K562 (cell line): Measurements from ENCODE around the gene TSR2. TPM values are rescaled to one million over a fixed set of nuclear protein-coding genes. Genes with fewer than 3 reads are reported as not detected.

ENCODE experiments used
- ATAC-seq: fragments of 200-7000 bp; cut with Tn5 transposase; 3 replicates; pipeline ENCODE4 v1.9.1; 2020; ENCODE audit warnings: moderate library complexity
- BruUV-seq: library from RNA; stranded (reverse); fragments of 400-500 nt; replicated peaks from 2 replicates; lab custom pipeline; 2021; lab: Mats Ljungman, UMichigan
- CTCF ChIA-PET: fragments of 300-600 bp; formaldehyde crosslinking; extraction: SDS; loops from one replicate; lab custom pipeline; 2021; ENCODE audit warnings: low intra/inter-chr PET ratio; lab: Yijun Ruan, JAX
- POLR2A ChIA-PET: fragments of 300-600, 350-650 bp; sonication (Branson Sonifier 250); formaldehyde crosslinking; extraction: SDS; loops from one replicate; lab custom pipeline; 2021; ENCODE audit warnings: antibody characterized with exemption, inconsistent platforms; lab: Yijun Ruan, JAX
- DNase-seq, 4 experiments: peaks; one replicate each; pipeline versions ENCODE4 v3.0.0 to v3.0.0-alpha.2; 2011 to 2018; ENCODE audit warnings: low spot score in 3 of 4, mixed read lengths in 3 of 4; ENCODE audit errors: extremely low read depth in 1 of 4
- FAIRE-seq: peaks from 2 replicates; lab custom pipeline; 2011; peaks lifted over from hg19 to GRCh38; lab: Jason Lieb, UNC
- H2AFZ ChIP-seq: 2 replicates; pipeline ENCODE4 v1.6.0; 2011; ENCODE audit warnings: low read depth, low read length, control low read depth, inconsistent platforms
- H3K27ac ChIP-seq: fragments of 200-600 bp; 3 replicates; pipeline ENCODE4 v1.8.0; 2011; ENCODE audit warnings: low read depth, mild to moderate bottlenecking, control low read depth, inconsistent platforms, low read length, moderate library complexity, mixed read lengths; ENCODE audit errors: extremely low read depth
- H3K27me3 ChIP-seq, 2 experiments: fragments of 300-600 bp in 1 of 2; 2 replicates in 1 of 2; 3 replicates in 1 of 2; pipeline versions ENCODE4 v1.6.0 to v1.8.0; 2011; ENCODE audit warnings: inconsistent platforms in 2 of 2, low read length in 2 of 2, mild to moderate bottlenecking in 1 of 2, mixed read lengths in 1 of 2, moderate library complexity in 1 of 2; ENCODE audit not compliant: control insufficient read depth in 2 of 2, insufficient read depth in 2 of 2
- H3K36me3 ChIP-seq: fragments of 300-600 bp; 3 replicates; pipeline ENCODE4 v1.8.0; 2011; ENCODE audit warnings: mild to moderate bottlenecking, low read length, inconsistent platforms; ENCODE audit not compliant: control insufficient read depth, insufficient read depth
- H3K4me1 ChIP-seq, 2 experiments: fragments of 200-600 bp in 1 of 2; replicated peaks in 1 of 2; 2 replicates in 1 of 2; 3 replicates in 1 of 2; pipeline versions ENCODE4 v1.5.1 to v1.8.0; 2011; ENCODE audit warnings: inconsistent platforms in 2 of 2, low read length in 2 of 2, mild to moderate bottlenecking in 1 of 2, mixed read lengths in 1 of 2, moderate library complexity in 1 of 2; ENCODE audit not compliant: control insufficient read depth in 2 of 2, insufficient read depth in 2 of 2
- H3K4me2 ChIP-seq: 2 replicates; pipeline ENCODE4 v1.6.1; 2011; ENCODE audit warnings: low read length, control low read depth, inconsistent platforms, mixed read lengths; ENCODE audit not compliant: insufficient read depth
- H3K4me3 ChIP-seq: fragments of 200-600 bp; sonication (generic), shearing (Covaris generic); 2 replicates; pipeline ENCODE4 v1.5.1; 2016; ENCODE audit warnings: control low read depth, inconsistent platforms
- H3K79me2 ChIP-seq: fragments of 200-600 bp; 3 replicates; pipeline ENCODE4 v1.8.0; 2011; ENCODE audit warnings: low read length, inconsistent platforms; ENCODE audit not compliant: control insufficient read depth, insufficient read depth
- H3K9ac ChIP-seq, 2 experiments: 2 replicates each; pipeline versions ENCODE4 v1.6.0 to v1.6.1; 2011; ENCODE audit warnings: low read depth in 2 of 2, low read length in 2 of 2, control low read depth in 1 of 2, inconsistent platforms in 1 of 2, mild to moderate bottlenecking in 1 of 2, mixed read lengths in 1 of 2; ENCODE audit not compliant: insufficient read depth in 1 of 2
- H3K9me1 ChIP-seq: one replicate; pipeline ENCODE4 v1.6.0; 2011; ENCODE audit warnings: inconsistent platforms, mild to moderate bottlenecking, low read length, moderate library complexity; ENCODE audit not compliant: control insufficient read depth, insufficient read depth
- H3K9me3 ChIP-seq: replicated peaks from 2 replicates; pipeline ENCODE4 v1.5.1; 2011; ENCODE audit warnings: low read depth, low read length, inconsistent platforms; ENCODE audit not compliant: control insufficient read depth, insufficient read depth
- H4K20me1 ChIP-seq: replicated peaks from 2 replicates; pipeline ENCODE4 v1.6.1; 2011; ENCODE audit warnings: low read length, inconsistent platforms, mixed read lengths; ENCODE audit not compliant: control insufficient read depth, insufficient read depth
- CBFA2T2 ChIP-seq: fragments of 450-650 bp; conservative IDR thresholded peaks from 2 replicates; pipeline ENCODE4 v1.6.1; 2017; ENCODE audit warnings: mild to moderate bottlenecking
- ELF4 ChIP-seq: fragments of 450-650 bp; formaldehyde crosslinking; IDR thresholded peaks from 2 replicates; pipeline ENCODE4 v1.4.0; 2022; ENCODE audit warnings: missing genetic modification characterization
- MIER1 ChIP-seq: fragments of 450-650 bp; IDR thresholded peaks from 2 replicates; pipeline ENCODE4 v1.6.1; 2016; ENCODE audit warnings: antibody characterized with exemption, mild to moderate bottlenecking, low read depth
- RAD51 ChIP-seq: fragments of 450-650 bp; IDR thresholded peaks from 2 replicates; pipeline ENCODE4 v1.7.1; 2016; ENCODE audit warnings: low read depth, mild to moderate bottlenecking, borderline replicate concordance
- TFE3 ChIP-seq: fragments of 450-650 bp; formaldehyde crosslinking; IDR thresholded peaks from 2 replicates; pipeline ENCODE4 v1.4.0; 2020; ENCODE audit warnings: mild to moderate bottlenecking, mixed read lengths
- YY1 ChIP-seq, 3 experiments: IDR thresholded peaks; 2 replicates each; pipeline ENCODE4 v1.6.1; 2011; ENCODE audit warnings: low read length in 2 of 3, mild to moderate bottlenecking in 2 of 3, moderate library complexity in 2 of 3, borderline replicate concordance in 1 of 3, control low read depth in 1 of 3, low read depth in 1 of 3; ENCODE audit not compliant: insufficient read depth in 3 of 3, insufficient replicate concordance in 2 of 3, control insufficient read depth in 1 of 3, insufficient read length in 1 of 3; ENCODE audit errors: extremely low read depth in 1 of 3
- ZBTB1 ChIP-seq: sonication (generic); formaldehyde crosslinking; IDR thresholded peaks from 2 replicates; pipeline ENCODE4 v1.8.1; 2023; ENCODE audit warnings: missing genetic modification reagents, low read depth, mild to moderate bottlenecking, borderline replicate concordance
- ZC3H11A ChIP-seq: IDR thresholded peaks from 2 replicates; pipeline ENCODE4 v1.6.1; 2012; ENCODE audit warnings: low read depth, low read length, improper control_type of control experiment
- ZFP91 ChIP-seq: sonication (generic); formaldehyde crosslinking; IDR thresholded peaks from 2 replicates; pipeline ENCODE4 v1.8.0; 2022; ENCODE audit warnings: mild to moderate bottlenecking, missing genetic modification reagents
- ZNF140 ChIP-seq: fragments of 250-450 bp; sonication (Bioruptor Pico); IDR thresholded peaks from 2 replicates; pipeline ENCODE4 v1.8.0; 2021; ENCODE audit warnings: moderate library complexity, mild to moderate bottlenecking, inconsistent platforms
- ZNF165 ChIP-seq: fragments of 250-450 bp; sonication (Bioruptor Pico); IDR thresholded peaks from 2 replicates; pipeline ENCODE4 v1.4.0; 2020; ENCODE audit warnings: borderline replicate concordance
- ZNF217 ChIP-seq: sonication (generic); formaldehyde crosslinking; IDR thresholded peaks from 2 replicates; pipeline ENCODE4 v1.8.0; 2022; ENCODE audit warnings: mild to moderate bottlenecking, missing genetic modification reagents
- WGBS: fragments of 100-300 bp; shearing (Covaris generic); methylation state at CpG from one replicate; pipeline ENCODE4 v1.1.6; 2016; ENCODE audit warnings: low coverage, mixed read lengths; ENCODE audit not compliant: insufficient coverage; ENCODE audit errors: missing lambda C conversion rate; 5-methylcytosine and 5-hydroxymethylcytosine counted together
- in situ Hi-C: fragments of 300-500 bp; cut with MboI; formaldehyde crosslinking; loops from 4 replicates; pipeline ENCODE4 v1.15.0; 2018; ENCODE audit warnings: inconsistent platforms, mixed read lengths
- intact Hi-C: fragments of 100-400 bp; cut with micrococcal nuclease; formaldehyde crosslinking; loops from 2 replicates; pipeline ENCODE4 v1.14.2; 2022
- polyA plus RNA-seq, 8 experiments: library from polyadenylated mRNA; depleted of rRNA in 4 of 8; stranded (reverse) in 5 of 8; unstranded in 3 of 8; fragments of >200 nt; fragmentation: Nextera tagmentation in 2 of 8; fragmentation: Illumina TruSeq in 1 of 8; extraction: Ambion mirVana in 2 of 8; extraction: Trizol in 1 of 8; gene quantifications; 2 replicates each; pipeline versions ENCODE4 v1.2.1 to v1.2.3, GENCODE V29; 2011 to 2014; ENCODE audit warnings: inconsistent platforms in 1 of 8, missing spikeins in 1 of 8
- total RNA-seq, 7 experiments: library from RNA; depleted of rRNA in 6 of 7; stranded (reverse); fragments of >200 nt in 6 of 7; fragmentation: Illumina TruSeq in 2 of 7; extraction: Trizol in 2 of 7; gene quantifications; 2 replicates each; pipeline versions ENCODE4 v1.2.1 to v1.2.3, GENCODE V29; 2011 to 2021; ENCODE audit warnings: low replicate concordance in 1 of 7
- TF ChIP-seq, protein P1 (sequence below), 2 experiments: fragments of 450-650 bp in 1 of 2; IDR thresholded peaks; 2 replicates each; pipeline ENCODE4 v1.6.1; 2011 to 2017; ENCODE audit warnings: low read depth in 2 of 2, antibody characterized with exemption in 1 of 2, borderline replicate concordance in 1 of 2, low read length in 1 of 2, mild to moderate bottlenecking in 1 of 2, mixed read lengths in 1 of 2; ENCODE audit not compliant: control insufficient read depth in 1 of 2

Gene TSR2
- total and polyA plus RNA-seq, 9 of the 15 experiments (the other 6 are each of a cell fraction or from before 2014, with no cell fraction given) = 8.6 to 50.0 (median 28.5) TPM

DNA sequence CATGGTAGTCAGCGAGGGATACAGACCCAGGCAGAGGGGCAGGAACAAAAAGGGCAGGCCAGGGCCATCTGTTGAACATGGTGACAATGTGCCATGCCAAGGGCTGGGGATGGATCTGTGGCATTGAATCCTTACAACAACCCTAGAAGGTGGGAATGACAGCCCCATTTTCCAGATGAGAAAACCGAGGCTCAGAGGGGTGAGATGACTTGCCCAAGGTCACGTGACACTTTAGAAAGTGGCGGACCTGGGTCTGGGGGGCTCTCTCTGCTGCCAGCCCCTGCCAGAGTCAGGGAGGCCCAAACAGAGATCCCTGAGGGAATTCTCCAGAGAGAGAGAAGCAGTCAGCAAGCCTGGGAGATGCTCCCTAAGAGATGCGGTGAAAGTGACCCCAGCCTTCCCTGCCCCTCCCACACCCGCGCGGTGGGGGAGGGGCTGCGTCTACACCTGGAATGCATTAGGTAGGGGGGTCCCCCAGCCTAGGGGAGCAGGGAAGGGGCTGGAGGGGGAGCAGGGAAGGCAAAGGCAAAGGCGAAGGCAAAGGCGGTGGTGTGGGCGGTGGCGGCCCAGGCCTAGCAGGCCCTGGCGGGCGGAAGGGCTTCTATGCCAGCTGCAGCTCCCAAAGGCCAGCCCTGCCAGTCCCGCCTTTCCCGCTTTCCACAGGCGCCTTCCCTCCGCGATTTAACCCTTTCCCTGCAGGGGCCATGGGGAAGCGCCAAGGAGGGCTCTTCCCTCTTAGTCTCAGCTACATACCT, 42.8 kb downstream of the TSR2 start:
- Histone ChIP-seq H3K4me1 (peaks cover 0 to 3% of the 10 kb centered on the region in 2 experiments; a peak in 2 of 5 replicates), H3K79me2 (no peaks in the 10 kb centered on the region), H4K20me1 (no peaks in the 10 kb centered on the region), H3K36me3 (no peaks in the 10 kb centered on the region), H3K27ac (no peak overlapping the region), H3K4me3 (no peak overlapping the region), H3K9me1 (no peaks in the 10 kb centered on the region), H3K9me3 (no peaks in the 10 kb centered on the region), H2AFZ (no peak overlapping the region), H3K4me2 (no peak overlapping the region), H3K27me3 (no peaks in the 10 kb centered on the region; a peak in 1 of 5 replicates), H3K9ac (no peak overlapping the region)
- FAIRE-seq (no peak), DNase-seq (no peak), ATAC-seq (no peak)
- no TSS peak for BruUV-seq
- ChIA-PET CTCF (no interaction called here), POLR2A (no interaction called here)
- TF ChIP-seq, protein P1, sequence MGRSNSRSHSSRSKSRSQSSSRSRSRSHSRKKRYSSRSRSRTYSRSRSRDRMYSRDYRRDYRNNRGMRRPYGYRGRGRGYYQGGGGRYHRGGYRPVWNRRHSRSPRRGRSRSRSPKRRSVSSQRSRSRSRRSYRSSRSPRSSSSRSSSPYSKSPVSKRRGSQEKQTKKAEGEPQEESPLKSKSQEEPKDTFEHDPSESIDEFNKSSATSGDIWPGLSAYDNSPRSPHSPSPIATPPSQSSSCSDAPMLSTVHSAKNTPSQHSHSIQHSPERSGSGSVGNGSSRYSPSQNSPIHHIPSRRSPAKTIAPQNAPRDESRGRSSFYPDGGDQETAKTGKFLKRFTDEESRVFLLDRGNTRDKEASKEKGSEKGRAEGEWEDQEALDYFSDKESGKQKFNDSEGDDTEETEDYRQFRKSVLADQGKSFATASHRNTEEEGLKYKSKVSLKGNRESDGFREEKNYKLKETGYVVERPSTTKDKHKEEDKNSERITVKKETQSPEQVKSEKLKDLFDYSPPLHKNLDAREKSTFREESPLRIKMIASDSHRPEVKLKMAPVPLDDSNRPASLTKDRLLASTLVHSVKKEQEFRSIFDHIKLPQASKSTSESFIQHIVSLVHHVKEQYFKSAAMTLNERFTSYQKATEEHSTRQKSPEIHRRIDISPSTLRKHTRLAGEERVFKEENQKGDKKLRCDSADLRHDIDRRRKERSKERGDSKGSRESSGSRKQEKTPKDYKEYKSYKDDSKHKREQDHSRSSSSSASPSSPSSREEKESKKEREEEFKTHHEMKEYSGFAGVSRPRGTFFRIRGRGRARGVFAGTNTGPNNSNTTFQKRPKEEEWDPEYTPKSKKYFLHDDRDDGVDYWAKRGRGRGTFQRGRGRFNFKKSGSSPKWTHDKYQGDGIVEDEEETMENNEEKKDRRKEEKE (IDR thresholded peaks at IDR 0.05; ENCODE audit: borderline replicate concordance in 1 of 2, control insufficient read depth in 1 of 2, low read depth in 2 of 2, low read length in 1 of 2) = no peak
- TF ChIP-seq YY1 (IDR thresholded peaks at IDR 0.05; ENCODE audit: borderline replicate concordance in 1 of 3, control insufficient read depth in 1 of 3, extremely low read depth in 1 of 3, insufficient read depth in 3 of 3, insufficient read length in 1 of 3, insufficient replicate concordance in 2 of 3, low read depth in 1 of 3, low read length in 2 of 3) (no peak), ZBTB1 (no peak), ZNF217 (no peak), MIER1 (no peak), TFE3 (CRISPR knock-in tag) (peak; percentile 63), ZNF140 (CRISPR knock-in tag) (no peak), ZFP91 (CRISPR knock-in tag) (no peak), CBFA2T2 (0 out of 2 replicates have a peak, but pooled peaks have one; percentile 2), ZC3H11A (no peak), ELF4 (CRISPR knock-in tag) (no peak), ZNF165 (CRISPR knock-in tag) (no peak), RAD51 (peak; percentile 31; the same call in 1 of the 2 replicates)
- in situ Hi-C loops (no loop called here), intact Hi-C loops (no loop called here)
- 16% methylated on average over 10 of the region's 21 CpGs for WGBS
